ENCODE measurements around the gene WSCD2.

The WSCD2 gene

GRCh38 chr12:108129017-108129812 is at the start of gene WSCD2:
TSS of gene WSCD2 (plus strand) at chr12:108129288. CDS start at chr12:108195833, 66,545 bp downstream.
- TF ChIP-seq CTCF (IDR thresholded peaks at IDR 0.05): no peak

- TF ChIP-seq CTCF (IDR thresholded peaks at IDR 0.05): no peak
Observed at GRCh38 chr12:108079721-108080120, 49.4 kb upstream of the WSCD2 start.

- TF ChIP-seq CTCF (IDR thresholded peaks at IDR 0.05): no peak
Observed at GRCh38 chr12:108080363-108080762, 48.7 kb upstream of the WSCD2 start.

- no peak for TF ChIP-seq CTCF (IDR thresholded peaks at IDR 0.05)
Observed at GRCh38 chr12:108082485-108082884, 46.6 kb upstream of the WSCD2 start.

- no peak for TF ChIP-seq CTCF (IDR thresholded peaks at IDR 0.05)
Observed at GRCh38 chr12:108087900-108088299, 41.2 kb upstream of the WSCD2 start.

GRCh38 chr12:108090107-108090899 is 38.8 kb upstream of the WSCD2 start:
- TF ChIP-seq CTCF (IDR thresholded peaks at IDR 0.05): no peak

GRCh38 chr12:108090932-108091678 is 38.0 kb upstream of the WSCD2 start:
- TF ChIP-seq CTCF (IDR thresholded peaks at IDR 0.05): no peak
